GM23248 (cell line): ENCODE measurements around the gene USP30. TPM values are rescaled to one million over a fixed set of nuclear protein-coding genes. Genes with fewer than 3 reads are reported as not detected.

Source experiments
- DNase-seq: peaks from one replicate; pipeline ENCODE4 v3.0.0-alpha.2; 2015
- H2AFZ ChIP-seq: fragments of 200-600 bp; sonication (generic); 2 replicates; pipeline ENCODE4 v1.6.1; 2016; ENCODE audit warnings: antibody characterized with exemption
- H3F3A ChIP-seq: fragments of 200-600 bp; sonication (generic); 2 replicates; pipeline ENCODE4 v1.6.1; 2016; ENCODE audit warnings: mild to moderate bottlenecking, antibody characterized with exemption, mixed run types; ENCODE audit not compliant: insufficient read depth
- H3K27ac ChIP-seq: fragments of 200-600 bp; sonication (generic); 2 replicates; pipeline ENCODE4 v1.5.1; 2016; ENCODE audit warnings: mild to moderate bottlenecking
- H3K27me3 ChIP-seq: fragments of 200-600 bp; sonication (generic); replicated peaks from 2 replicates; pipeline ENCODE4 v1.6.1; 2016; ENCODE audit warnings: mild to moderate bottlenecking; ENCODE audit not compliant: insufficient read depth
- H3K36me3 ChIP-seq: fragments of 200-600 bp; sonication (generic); 2 replicates; pipeline ENCODE4 v1.6.1; 2016; ENCODE audit warnings: low read depth, mild to moderate bottlenecking
- H3K4me1 ChIP-seq: fragments of 200-600 bp; sonication (generic); 2 replicates; pipeline ENCODE4 v1.6.1; 2016; ENCODE audit warnings: mild to moderate bottlenecking; ENCODE audit not compliant: insufficient read depth
- H3K4me2 ChIP-seq: fragments of 200-600 bp; sonication (generic); one replicate; pipeline ENCODE4 v1.6.1; 2016; ENCODE audit warnings: mild to moderate bottlenecking; ENCODE audit not compliant: unreplicated experiment
- H3K4me3 ChIP-seq: fragments of 200-600 bp; sonication (generic); 2 replicates; pipeline ENCODE4 v1.5.1; 2016; ENCODE audit warnings: mild to moderate bottlenecking
- H3K79me2 ChIP-seq: fragments of 200-600 bp; sonication (generic); 2 replicates; pipeline ENCODE4 v1.6.1; 2016; ENCODE audit warnings: mild to moderate bottlenecking; ENCODE audit not compliant: insufficient read depth
- H3K9ac ChIP-seq: fragments of 200-600 bp; sonication (generic); 2 replicates; pipeline ENCODE4 v1.6.1; 2016; ENCODE audit warnings: mild to moderate bottlenecking
- H3K9me2 ChIP-seq: fragments of 200-600 bp; sonication (generic); 2 replicates; pipeline ENCODE4 v1.6.1; 2016; ENCODE audit warnings: mixed run types, mild to moderate bottlenecking, moderate library complexity; ENCODE audit not compliant: insufficient read depth
- H3K9me3 ChIP-seq: fragments of 200-600 bp; sonication (generic); one replicate; pipeline ENCODE4 v1.6.1; 2017; ENCODE audit warnings: low read depth
- H4K20me1 ChIP-seq: fragments of 200-600 bp; sonication (generic); 2 replicates; pipeline ENCODE4 v1.6.0; 2016; ENCODE audit not compliant: insufficient read depth
- EZH2 ChIP-seq: fragments of 200-600 bp; sonication (generic); IDR thresholded peaks from 2 replicates; pipeline ENCODE4 v1.6.1; 2018; ENCODE audit warnings: antibody characterized with exemption, mild to moderate bottlenecking; ENCODE audit not compliant: insufficient read depth, poor library complexity, severe bottlenecking
- EZH2phosphoT487 ChIP-seq: fragments of 200-600 bp; sonication (generic); IDR thresholded peaks from 2 replicates; pipeline ENCODE4 v1.6.1; 2018; ENCODE audit warnings: antibody characterized with exemption, moderate library complexity, mild to moderate bottlenecking, low read depth; ENCODE audit not compliant: insufficient read depth
- WGBS, 2 experiments: methylation state at CpG; one replicate each; pipeline ENCODE4 v1.1.6; 2015 to 2017; ENCODE audit warnings: low lambda C conversion rate in 2 of 2, low coverage in 1 of 2; ENCODE audit errors: missing lambda C conversion rate in 2 of 2; 5-methylcytosine and 5-hydroxymethylcytosine counted together
- in situ Hi-C: fragments of 300-500 bp; cut with MboI; formaldehyde crosslinking; loops from 2 replicates; pipeline ENCODE4 v1.15.0; 2020
- polyA plus RNA-seq: library from polyadenylated mRNA; unstranded; fragments of >200 nt; fragmentation: Nextera tagmentation; extraction: Ambion mirVana; gene quantifications from 2 replicates; pipeline ENCODE4 v1.2.1, GENCODE V29; 2016
- total RNA-seq: library from RNA; depleted of rRNA; stranded (reverse); fragments of >200 nt; shearing (Covaris generic); gene quantifications from 2 replicates; pipeline ENCODE4 v1.2.3, GENCODE V29; 2014

USP30 gene
- total and polyA plus RNA-seq, 2 experiments from 2014 or later, result 6.5 to 7.5 TPM

GRCh38 chr12:109115758-109116610 lies 63.6 kb downstream of the USP30 start, which contains the start of gene ACACB:
ACACB (plus strand) TSS chr12:109116587; CDS start chr12:109139406, 22,819 bp downstream.
- Histone ChIP-seq H3K9me2 (no peaks in the 10 kb centered on the region), H3K4me1 (peaks cover 5% of the 10 kb centered on the region; the same call in 1 of the 2 replicates), H3K4me2 (no peak within 1 kb of the TSS), H3K9ac (no peak within 1 kb of the TSS), H3K9me3 (no peaks in the 10 kb centered on the region), H3K27ac (no peak within 1 kb of the TSS), H2AFZ (no peak within 1 kb of the TSS), H3K36me3 (no peaks in the 10 kb centered on the region), H3F3A (peaks cover 6% of the 10 kb centered on the region), H3K4me3 (no peak within 1 kb of the TSS), H3K27me3 (no peaks in the 10 kb centered on the region), H4K20me1 (no peaks in the 10 kb centered on the region), H3K79me2 (no peaks in the 10 kb centered on the region)
- WGBS, 2 experiments, result 51 to 54% methylated on average over 14 of the region's 14 CpGs
- TF ChIP-seq EZH2 (no peak), EZH2phosphoT487 (no peak)
- no peak for DNase-seq
- in situ Hi-C loops, result loop anchor here (10.0 kb wide), 1 partner anchor 269 kb away; no protein-coding TSS in a partner anchor

- no peaks in the 10 kb centered on the region for H3K36me3 ChIP-seq
- peaks cover 3% of the 10 kb centered on the region for H3F3A ChIP-seq
- no peak for DNase-seq
- H3K9me3 ChIP-seq, result no peaks in the 10 kb centered on the region
- no peak overlapping the region for H3K27ac ChIP-seq
- H3K4me2 ChIP-seq, result no peak overlapping the region
- no peak overlapping the region for H3K4me3 ChIP-seq
- no peak for TF ChIP-seq EZH2
- no peak for TF ChIP-seq EZH2phosphoT487
- no peak overlapping the region for H2AFZ ChIP-seq
- H3K4me1 ChIP-seq, result peaks cover 3% of the 10 kb centered on the region; the same call in 1 of the 2 replicates
- in situ Hi-C loops, result loop anchor here (10.0 kb wide), 1 partner anchor 268 kb away; no protein-coding TSS in a partner anchor
- no peaks in the 10 kb centered on the region for H3K79me2 ChIP-seq
- H3K9me2 ChIP-seq, result no peaks in the 10 kb centered on the region
- 87 to 92% methylated on average over 12 of the region's 12 CpGs for WGBS, 2 experiments
- H3K27me3 ChIP-seq, result no peaks in the 10 kb centered on the region
- H4K20me1 ChIP-seq, result no peaks in the 10 kb centered on the region
- no peak overlapping the region for H3K9ac ChIP-seq
These were observed 64.2 kb downstream of the USP30 start for GRCh38 chr12:109116611-109116949.

GRCh38 chr12:109120095-109120494 lies 67.7 kb downstream of the USP30 start:
- Histone ChIP-seq H3K9me2 (no peaks in the 10 kb centered on the region), H3K4me3 (no peak overlapping the region), H2AFZ (no peak overlapping the region), H3K27ac (no peak overlapping the region), H3K4me2 (no peak overlapping the region), H4K20me1 (no peaks in the 10 kb centered on the region), H3K36me3 (no peaks in the 10 kb centered on the region), H3K9ac (no peak overlapping the region), H3F3A (no peaks in the 10 kb centered on the region), H3K27me3 (no peaks in the 10 kb centered on the region), H3K9me3 (no peaks in the 10 kb centered on the region), H3K79me2 (no peaks in the 10 kb centered on the region), H3K4me1 (no peaks in the 10 kb centered on the region)
- no peak for DNase-seq
- in situ Hi-C loops, result no loop called here
- WGBS, 2 experiments, result 36 to 41% methylated on average over 2 of the region's 2 CpGs
- TF ChIP-seq EZH2phosphoT487, result no peak
- TF ChIP-seq EZH2, result no peak

GRCh38 chr12:109120557-109120956 lies 68.2 kb downstream of the USP30 start:
- Histone ChIP-seq H3K27me3 (no peaks in the 10 kb centered on the region), H3K27ac (no peak overlapping the region), H3K4me3 (no peak overlapping the region), H3K9me2 (no peaks in the 10 kb centered on the region), H3K9ac (no peak overlapping the region), H3K4me2 (no peak overlapping the region), H3K9me3 (no peaks in the 10 kb centered on the region), H2AFZ (no peak overlapping the region), H4K20me1 (no peaks in the 10 kb centered on the region), H3K36me3 (no peaks in the 10 kb centered on the region), H3F3A (no peaks in the 10 kb centered on the region), H3K79me2 (no peaks in the 10 kb centered on the region), H3K4me1 (no peaks in the 10 kb centered on the region)
- TF ChIP-seq EZH2, result no peak
- no peak for TF ChIP-seq EZH2phosphoT487
- 65 to 68% methylated on average over 4 of the region's 4 CpGs for WGBS, 2 experiments
- DNase-seq, result no peak
- in situ Hi-C loops, result no loop called here
